NCI-H345 treated with DMSO at 0.1 percent for 48 hours (cell line): ENCODE measurements around the gene ASZ1.

Experiments
- DNase-seq: peaks from one replicate; lab custom pipeline; 2025; ENCODE audit not compliant: unreplicated experiment; lab: John Stamatoyannopoulos, UW

Gene ASZ1

DNA sequence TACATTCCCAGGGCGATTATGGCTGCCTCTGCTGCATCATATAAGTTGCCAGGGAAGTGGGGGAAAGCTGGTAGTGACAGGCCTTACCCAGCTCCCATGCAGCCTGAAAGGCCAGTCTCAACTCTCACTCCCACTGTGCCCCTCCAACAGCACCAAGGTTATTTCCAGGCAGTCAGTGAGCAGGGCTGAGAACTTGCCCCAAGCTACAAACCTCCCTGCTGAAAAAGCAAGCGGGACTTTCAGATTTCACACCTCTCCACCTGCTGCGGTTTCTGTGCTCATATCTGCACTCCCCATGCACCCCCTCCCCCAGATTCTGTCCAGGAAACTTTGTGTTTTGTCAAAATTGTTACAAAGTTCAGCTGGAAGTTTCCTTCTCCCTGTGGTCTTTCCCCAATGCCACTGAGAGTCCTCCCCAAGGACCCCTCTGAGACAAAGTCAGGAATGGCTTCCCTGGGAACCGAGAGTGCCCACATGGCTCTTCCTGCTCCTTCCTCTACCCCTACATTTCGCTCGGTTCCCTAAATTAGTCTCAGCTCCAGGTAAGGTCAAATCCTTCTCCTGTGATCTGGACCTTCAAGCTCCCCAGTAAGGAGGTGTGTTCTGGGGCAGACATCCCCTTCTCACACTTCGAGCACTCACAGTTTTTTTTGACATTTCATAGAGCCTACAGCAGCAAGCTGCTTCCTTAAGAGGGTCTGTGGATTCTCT is 79.2 kb downstream of the ASZ1 start:
- DNase-seq, result no peak

DNA sequence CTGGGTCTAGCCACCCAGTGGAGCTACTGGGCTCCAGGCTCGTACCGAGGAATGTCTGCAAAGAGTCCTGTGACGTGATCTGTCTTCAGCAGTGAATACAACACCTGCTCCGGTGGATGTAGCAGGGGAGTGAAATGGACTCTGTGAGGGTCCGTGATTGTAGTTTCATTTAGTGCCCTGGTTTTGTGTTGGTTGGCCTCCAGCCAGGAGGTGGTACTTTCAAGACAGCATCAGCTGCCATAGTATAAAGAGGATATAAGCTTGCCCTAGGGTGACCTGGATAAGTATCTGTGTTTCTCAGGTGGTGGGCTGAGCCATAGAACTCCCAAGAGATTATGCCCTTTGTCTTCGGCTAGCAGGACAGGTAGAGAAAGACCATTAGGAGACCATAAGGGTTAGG is 79.8 kb downstream of the ASZ1 start:
- DNase-seq, result peak; percentile 44

DNA sequence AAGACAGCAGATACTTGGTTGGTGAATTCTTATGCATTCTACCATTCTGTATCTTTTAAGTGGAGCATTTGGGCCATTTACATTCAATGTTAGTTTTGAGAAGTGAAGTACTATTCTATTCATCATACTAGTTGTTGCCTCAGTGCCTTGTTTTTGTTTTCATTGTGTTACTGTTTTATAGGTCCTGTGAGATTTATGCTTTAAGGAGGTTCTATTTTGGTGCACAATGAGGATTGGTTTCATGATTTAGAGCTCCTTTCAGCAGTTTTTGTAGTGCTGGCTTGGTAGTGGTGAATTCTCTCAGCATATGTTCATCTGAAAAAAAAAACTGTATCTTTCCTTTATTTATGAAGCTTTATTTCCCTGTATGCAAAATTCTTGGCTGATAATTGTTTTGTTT is 81.1 kb downstream of the ASZ1 start:
- peak; percentile 18 for DNase-seq

DNA sequence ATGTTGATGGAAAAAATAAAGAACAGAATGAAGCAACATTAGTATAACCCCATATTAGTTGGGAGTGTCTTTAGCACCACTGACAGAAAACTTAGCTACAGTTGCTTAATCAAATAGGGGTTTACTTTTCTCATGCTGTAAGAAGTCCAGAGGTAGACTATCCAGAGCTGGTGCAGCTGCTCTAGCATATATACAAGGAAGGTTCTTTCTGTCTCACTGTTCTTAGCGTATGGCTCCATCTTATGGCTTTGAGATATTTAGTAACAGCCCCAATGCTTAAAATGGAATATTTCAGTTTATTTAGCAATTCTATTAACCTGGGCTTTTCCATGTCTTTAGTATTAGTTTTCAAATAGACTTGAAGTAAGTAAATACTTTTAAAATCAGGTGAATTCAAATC is 89.3 kb downstream of the ASZ1 start:
- no peak for DNase-seq

DNA sequence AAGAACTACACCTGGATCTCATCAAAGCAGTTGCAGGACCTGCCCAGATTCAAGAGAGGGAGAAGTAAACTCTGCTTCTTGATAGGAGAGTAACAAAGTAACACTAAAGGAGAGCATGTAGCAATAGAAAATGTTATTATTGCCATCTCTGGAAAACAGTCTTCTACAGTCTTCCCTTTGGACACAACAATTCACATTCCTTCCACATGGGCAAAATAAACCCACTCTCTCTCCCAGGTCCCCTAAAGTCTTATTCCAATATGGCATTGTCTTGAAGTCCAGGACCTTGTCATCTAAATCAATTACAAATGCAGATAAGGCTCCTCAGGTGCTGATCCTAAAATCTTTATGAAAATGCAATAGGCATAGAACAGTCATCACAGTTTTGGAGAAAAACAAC is 94.1 kb downstream of the ASZ1 start:
- no peak for DNase-seq

DNA sequence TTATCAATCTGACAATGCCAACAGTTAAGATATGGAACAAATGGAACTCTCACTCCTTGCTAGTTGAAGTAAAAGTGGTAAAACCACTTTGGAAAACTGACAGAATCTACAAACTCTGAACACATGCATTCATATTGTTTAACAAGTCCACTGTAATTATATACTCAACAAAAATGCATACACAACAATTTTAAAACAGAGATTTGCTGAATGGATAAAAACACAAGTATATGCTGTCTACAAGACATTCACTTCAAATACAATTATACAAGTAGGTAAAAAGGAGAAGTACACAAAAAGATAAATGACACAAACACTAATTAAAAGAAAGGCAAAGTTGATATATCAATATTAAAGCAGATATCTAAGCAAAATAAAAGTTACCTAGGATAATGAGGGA is 95.3 kb downstream of the ASZ1 start:
- no peak for DNase-seq

DNA sequence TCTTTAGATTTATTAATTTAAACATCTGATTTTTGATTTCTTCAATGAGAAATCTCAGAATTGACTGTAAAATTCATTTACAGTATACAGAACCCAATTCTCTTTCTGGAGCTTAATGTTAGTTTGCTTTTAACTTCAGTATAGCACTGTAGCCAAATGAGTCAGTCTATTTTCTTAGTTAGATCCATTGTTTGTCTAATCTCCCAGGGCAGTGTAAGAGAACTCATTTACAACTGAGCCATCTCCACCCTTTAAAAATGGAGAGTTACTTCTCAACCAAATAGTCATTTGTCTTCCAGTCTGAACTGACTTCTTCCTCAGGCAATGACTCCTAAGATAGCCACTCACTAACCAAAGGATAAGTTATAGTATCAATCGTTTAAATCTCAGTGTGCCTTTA is 101.5 kb downstream of the ASZ1 start:
- DNase-seq, result no peak

DNA sequence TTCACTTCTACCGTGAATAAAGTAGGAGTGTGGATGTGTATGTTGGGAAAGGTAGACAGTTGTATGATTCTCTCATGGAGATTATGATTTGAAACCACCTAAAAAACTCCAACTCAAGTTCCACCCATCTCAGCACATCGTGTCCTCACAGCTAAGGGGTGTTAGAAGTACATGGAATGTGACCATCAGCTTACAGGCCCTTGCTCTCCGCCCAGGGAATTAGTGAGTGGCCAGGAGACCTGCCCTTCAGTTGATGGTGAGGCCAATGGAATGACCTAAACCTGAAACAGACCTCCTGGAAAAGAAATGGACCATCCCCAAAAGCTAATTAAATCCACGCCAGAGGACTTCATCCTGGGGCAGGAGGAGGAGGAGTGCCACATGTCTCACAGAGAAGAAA is 102.3 kb downstream of the ASZ1 start:
- DNase-seq, result no peak

DNA sequence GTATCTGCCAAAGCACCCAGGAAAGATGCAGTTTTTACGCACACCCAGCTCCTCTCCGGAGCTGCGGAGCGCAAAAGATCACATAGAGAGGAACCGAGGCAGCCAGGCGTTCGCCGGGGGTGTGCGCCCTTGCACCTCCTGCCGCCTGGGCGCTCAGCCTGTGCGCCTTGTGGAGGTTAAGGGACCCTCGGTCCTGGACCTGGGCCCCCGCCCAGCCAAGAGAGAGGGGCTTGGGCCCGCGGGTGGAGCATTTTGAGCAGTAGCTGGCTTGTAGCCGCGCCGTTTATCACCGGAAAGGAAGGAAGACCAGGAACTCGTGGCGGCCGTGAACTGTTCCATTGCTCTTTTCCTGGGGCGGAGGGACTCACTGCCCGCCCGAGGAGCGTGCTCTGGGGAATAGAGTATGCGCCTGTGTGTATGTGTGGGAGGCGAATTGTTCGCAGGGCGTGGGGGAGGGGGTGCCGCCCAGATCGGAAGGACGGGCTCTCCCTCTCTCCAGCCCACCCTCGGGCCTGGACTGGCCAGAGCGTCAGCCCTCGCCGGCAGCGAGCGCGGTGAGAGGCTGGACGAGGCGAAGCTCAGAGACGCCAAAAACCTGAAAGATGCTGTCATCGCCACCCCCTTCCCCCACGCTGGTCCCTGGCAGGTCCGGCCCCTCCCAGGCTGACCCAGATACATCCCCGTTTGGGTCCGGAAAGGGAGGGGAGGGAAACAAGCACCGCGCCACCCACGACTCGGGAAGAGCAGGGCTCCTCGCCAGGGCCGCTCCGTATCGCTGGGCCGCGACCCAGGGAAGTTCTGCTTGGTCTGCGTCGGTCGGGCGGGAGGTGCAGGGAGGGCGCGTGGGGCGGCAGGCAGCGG is 103.2 kb downstream of the ASZ1 start:
- peak; percentile 63 for DNase-seq

DNA sequence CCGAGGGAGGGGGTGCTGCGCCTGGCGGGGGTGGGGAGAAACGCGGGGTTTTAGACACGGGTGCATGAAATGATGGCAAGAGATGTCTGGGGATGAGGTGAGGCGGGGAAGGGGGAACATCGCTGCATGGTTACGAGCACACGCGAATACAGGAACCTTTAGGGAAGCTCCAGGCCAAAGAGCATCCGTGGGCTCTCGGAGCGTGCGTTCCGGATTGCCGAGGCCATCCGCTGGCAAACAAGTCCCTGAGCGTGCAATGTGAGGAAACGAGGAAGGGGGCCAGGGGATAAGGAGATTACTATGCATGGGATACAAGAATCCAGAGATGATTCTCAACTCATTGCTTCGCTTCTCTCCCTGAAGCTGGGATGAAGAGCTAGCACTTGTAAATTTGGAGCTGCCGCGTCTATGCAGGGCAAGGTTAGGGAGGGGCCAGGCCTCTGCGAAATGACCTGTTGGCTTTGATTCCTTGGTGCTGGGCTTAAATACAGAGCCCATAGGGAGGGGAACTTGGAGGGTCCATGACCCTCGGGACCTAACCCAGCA is 103.9 kb downstream of the ASZ1 start:
- DNase-seq, result peak; percentile 63

DNA sequence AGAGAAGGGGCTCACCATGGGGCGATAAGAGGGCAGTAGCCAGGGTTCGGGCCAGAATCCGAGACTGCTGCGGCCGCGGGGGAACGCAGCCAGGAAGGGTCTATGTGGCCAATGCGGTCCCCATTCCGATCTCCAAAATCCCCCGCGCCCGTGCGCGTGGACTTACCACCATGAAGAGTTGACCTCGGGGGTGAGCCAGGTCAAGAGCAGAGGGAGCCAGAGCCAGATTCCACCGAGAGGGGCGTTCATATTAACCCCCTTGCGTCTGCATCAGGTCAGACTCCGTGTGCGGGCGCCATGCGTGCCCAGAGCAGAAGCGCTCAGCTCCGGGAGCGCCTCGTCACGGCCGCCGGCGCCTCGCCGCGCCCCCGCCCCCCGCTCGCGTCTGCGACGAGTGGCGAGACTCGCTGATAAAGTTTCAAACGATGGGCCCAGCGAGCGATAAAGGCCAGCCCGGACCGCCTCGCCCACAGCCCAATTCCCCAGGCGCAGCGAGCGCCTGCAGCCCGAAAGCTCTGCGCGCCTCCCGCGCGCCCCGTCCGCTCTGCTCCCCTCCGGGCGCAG is 104.5 kb downstream of the ASZ1 start, which contains the start of gene WNT2:
WNT2 (minus strand) TSS at position 318 of the 564 bp plus-strand sequence; CDS start at position 249, 69 bp downstream.
- no peak for DNase-seq

DNA sequence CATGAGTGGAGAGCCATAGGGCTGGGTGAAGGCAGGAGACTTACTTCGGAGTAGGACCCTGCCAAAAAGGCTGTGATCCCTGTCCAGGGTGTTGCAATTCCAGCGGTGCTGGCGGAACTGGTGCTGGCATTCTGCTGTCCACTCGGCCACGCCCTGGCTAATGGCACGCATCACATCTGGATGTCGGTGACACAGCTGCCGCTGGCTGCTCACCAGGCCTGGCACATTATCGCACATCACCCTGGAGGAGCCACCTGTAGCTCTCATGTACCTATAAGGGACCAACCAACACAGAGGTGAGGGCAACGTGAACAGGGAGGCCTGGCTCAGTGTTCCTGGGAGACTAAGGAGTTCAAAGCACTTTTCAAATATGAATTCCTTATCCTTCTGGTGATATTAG is 106.8 kb downstream of the ASZ1 start:
- no peak for DNase-seq

DNA sequence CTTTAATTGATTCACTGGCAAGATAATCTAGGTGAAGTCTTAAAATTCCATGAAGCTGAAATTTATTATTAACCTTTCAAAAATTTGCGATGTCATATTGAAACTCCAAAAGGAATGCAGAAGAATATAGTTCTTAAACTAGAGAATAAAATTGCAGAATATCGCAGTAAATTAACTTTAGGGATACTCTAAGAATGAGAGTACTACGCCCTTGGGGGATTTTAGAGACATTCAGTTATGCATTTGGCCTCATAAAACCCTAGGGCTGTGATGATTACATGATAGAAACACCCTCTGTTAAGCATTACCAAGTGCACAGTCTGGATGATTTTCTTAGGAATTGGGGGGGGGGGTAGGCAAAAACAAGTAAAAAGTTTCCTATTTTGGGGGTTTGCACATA is 108.1 kb downstream of the ASZ1 start:
- DNase-seq, result no peak

DNA sequence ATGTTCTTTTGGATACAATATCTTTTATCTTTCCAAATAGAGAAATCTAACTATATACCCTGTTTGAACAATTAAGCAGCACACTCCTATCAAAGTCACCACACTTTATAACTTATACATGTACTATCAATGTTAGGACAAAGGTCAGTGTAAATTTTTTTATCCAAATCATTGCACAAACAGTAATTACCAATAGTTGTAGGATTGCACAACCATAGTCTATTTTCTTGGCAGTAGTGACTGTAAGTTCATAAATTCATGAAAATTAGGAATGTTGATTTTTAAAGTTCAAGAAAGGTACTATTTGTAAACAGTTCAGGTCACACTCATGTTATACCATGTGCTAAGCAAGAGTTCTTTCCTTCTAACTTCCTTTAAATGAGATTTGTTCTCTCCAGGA is 113.7 kb downstream of the ASZ1 start:
- no peak for DNase-seq
